ENCODE data around the gene ARPC3. TPM values are rescaled to one million over a fixed set of nuclear protein-coding genes. Genes with fewer than 3 reads are reported as not detected.
"Not testable (repeated sequence)": the region's sequence is repeated elsewhere in the genome, so short reads cannot be mapped to it uniquely, and the experiment has no call there.

The ARPC3 gene
- 100 to 1,000 TPM; 166 to 210 TPM for total RNA-seq

DNA sequence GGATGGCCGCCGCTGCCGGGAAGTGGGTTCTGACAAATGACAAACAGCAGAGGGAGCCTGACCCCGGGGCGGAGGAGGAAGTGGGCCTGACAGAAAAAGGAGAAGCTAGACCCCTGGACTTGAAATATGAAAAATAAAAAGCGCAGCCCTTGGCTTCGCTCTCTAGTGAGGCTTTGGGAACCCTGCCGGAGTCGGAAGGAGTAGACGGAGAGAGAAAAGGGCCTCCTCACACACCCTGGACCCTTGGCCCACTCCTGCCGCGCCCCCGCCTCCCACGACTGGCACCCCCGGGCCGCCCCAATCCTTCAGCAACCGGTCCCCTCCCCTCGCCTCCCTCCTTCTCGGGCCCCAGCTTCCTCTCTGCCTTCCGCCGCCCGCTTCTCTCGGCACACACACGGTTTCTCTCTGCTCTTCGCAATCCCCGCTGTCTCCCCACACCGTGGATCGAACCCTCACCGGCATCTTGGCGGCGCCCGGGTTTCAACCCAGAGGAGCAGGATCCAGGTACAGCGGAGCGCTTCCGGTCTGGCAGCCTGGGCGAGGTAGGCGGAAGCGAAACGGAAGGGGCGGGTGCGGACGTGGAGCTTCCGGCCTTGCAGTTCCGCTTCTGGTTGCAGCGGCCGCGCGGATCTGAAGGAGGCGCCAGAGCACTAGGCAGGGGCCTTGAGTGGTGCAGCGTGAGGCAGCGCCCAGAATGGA is at the start of gene ARPC3:
Gene ARPC3 (minus strand): TSS at position 539 of the 699 bp plus-strand sequence. CDS start 77 bp downstream, at position 462.
- DNase-seq (peak; percentile 95 to 97), ATAC-seq (replicated peaks in 1 of 2) (peak; percentile 99)
- Mint-ChIP-seq H3K27ac (peak within 1 kb of the TSS; percentile 100), H3K4me3 (peak within 1 kb of the TSS; percentile 99 to 100), H3K27me3 (ENCODE audit: low read depth) (no peaks in the 10 kb centered on the region), H3K4me1 (ENCODE audit: low read depth) (peaks cover 49% of the 10 kb centered on the region), H3K36me3 (ENCODE audit: insufficient read depth in 2 of 2) (peaks cover 13 to 24% of the 10 kb centered on the region in 2 donors), H3K9me3 (no peaks in the 10 kb centered on the region)

- H3K36me3 Mint-ChIP-seq (ENCODE audit: insufficient read depth in 2 of 2): peaks cover 14 to 20% of the 10 kb centered on the region in 2 donors
- peak overlapping the region; percentile 59 to 77 for H3K4me3 Mint-ChIP-seq
- ATAC-seq (replicated peaks in 1 of 2) (no peak), DNase-seq (no peak)
- H3K4me1 Mint-ChIP-seq (ENCODE audit: low read depth): peaks cover 31% of the 10 kb centered on the region
- peaks cover 0 to 1% of the 10 kb centered on the region in 2 donors for H3K9me3 Mint-ChIP-seq
- H3K27ac Mint-ChIP-seq: peak overlapping the region; percentile 95
- no peaks in the 10 kb centered on the region for H3K27me3 Mint-ChIP-seq (ENCODE audit: low read depth)
Observed at GRCh38 chr12:110498984-110499706, 49.0 kb upstream of the ARPC3 start.

DNA sequence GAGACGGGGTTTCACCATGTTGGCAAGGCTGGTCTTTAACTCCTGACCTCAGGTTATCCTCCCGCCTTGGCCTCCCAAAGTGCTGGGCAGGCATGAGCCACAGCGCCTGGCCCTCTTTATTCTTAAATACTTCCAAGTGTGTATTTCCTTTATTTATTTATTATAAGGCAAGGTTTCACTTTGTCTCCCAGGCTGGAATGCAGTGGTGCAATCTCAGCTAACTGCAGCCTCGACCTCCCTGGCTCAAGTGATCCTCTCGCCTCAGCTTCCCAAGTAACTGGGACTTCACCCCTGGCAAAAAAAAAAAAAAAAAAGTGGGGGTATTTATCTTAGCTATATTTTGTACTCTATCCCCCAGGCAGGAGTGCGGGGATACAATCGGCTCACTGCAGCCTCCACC is 25.3 kb upstream of the ARPC3 start:
- Mint-ChIP-seq H3K9me3 (no peaks in the 10 kb centered on the region), H3K4me1 (ENCODE audit: low read depth) (peaks cover 4% of the 10 kb centered on the region), H3K27ac (no peak overlapping the region), H3K4me3 (no peak overlapping the region), H3K36me3 (ENCODE audit: insufficient read depth in 2 of 2) (peaks cover 2 to 17% of the 10 kb centered on the region in 2 donors), H3K27me3 (ENCODE audit: low read depth) (no peaks in the 10 kb centered on the region)
- ATAC-seq (replicated peaks in 1 of 2) (no peak), DNase-seq (no peak)

DNA sequence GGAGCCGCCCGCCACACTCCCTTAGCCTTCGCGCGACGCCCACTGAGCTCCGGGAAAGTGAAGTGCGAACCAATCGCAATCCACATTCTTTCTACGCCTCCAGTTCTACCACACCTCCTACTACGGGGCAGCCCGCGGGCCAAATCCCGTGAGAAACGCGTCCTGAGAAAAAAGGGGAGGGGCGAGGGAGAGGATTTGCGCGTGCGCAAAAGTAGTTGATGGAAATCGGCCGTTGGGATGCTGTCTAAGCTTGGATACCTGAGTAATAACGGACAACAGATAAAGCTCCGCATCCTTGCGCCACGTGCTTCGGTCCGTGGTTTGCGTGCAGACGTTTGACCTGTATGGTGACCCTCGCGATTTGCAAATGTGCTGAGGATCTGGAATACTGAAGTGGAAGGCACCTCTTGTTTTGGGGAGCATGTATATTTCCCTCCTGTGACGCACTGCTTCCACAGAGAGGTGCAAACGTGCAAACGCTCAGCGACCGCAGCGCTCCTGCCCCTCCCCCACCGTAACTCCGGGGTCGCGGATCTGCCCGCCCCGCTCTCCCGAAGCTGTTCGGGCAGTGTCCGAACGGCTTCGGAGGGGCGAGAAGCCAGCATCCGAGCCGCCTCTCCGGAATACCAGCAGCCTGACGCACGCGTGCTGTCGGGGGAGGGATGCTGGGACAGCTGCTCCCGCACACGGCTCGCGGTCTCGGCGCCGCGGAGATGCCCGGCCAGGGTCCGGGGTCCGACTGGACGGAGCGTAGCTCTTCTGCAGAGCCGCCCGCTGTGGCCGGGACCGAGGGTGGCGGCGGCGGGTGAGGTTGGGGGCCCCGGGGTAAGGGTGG is 18.3 kb upstream of the ARPC3 start, which contains the start of the genes FAM216A and GPN3:
Gene FAM216A (plus strand): TSS at position 632 of the 835 bp plus-strand sequence. CDS start 31 bp downstream, at position 663.
Gene GPN3 (minus strand): TSS at position 44 of the 835 bp plus-strand sequence. CDS start 54 bp downstream, outside the sequence.
- peak; percentile 95 to 97 for DNase-seq
- Mint-ChIP-seq H3K27me3 (ENCODE audit: low read depth) (no peaks in the 10 kb centered on the region), H3K36me3 (ENCODE audit: insufficient read depth in 2 of 2) (peaks cover 9 to 11% of the 10 kb centered on the region in 2 donors), H3K9me3 (no peaks in the 10 kb centered on the region), H3K27ac (peak within 1 kb of the TSS; percentile 89), H3K4me1 (ENCODE audit: low read depth) (peaks cover 41% of the 10 kb centered on the region), H3K4me3 (peak within 1 kb of the TSS; percentile 89)
- ATAC-seq (replicated peaks in 1 of 2): peak; percentile 83 to 90

DNA sequence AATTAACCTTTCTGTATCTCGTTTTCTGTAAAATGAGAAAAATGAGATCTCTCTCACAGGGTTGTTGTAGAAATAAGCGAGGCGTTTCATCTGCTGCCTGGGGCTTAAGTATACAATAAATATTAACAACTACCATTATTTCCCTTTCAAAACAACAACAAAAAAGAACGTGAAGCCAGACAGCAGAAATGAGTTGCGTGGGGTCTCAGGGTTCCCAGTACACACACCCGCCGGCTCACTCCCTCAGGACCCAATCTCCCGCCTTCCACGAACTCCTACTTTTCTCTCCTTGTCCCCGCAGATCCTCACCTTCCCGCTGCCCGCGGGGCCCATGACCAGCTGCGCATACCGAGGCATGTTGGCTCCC is 17.7 kb upstream of the ARPC3 start:
- Mint-ChIP-seq H3K36me3 (ENCODE audit: insufficient read depth in 2 of 2) (peaks cover 9 to 16% of the 10 kb centered on the region in 2 donors), H3K27me3 (ENCODE audit: low read depth) (no peaks in the 10 kb centered on the region), H3K4me3 (peak overlapping the region; percentile 89), H3K9me3 (no peaks in the 10 kb centered on the region), H3K4me1 (ENCODE audit: low read depth) (peaks cover 41% of the 10 kb centered on the region), H3K27ac (peak overlapping the region; percentile 89)
- DNase-seq (no peak), ATAC-seq (replicated peaks in 1 of 2) (no peak)

DNA sequence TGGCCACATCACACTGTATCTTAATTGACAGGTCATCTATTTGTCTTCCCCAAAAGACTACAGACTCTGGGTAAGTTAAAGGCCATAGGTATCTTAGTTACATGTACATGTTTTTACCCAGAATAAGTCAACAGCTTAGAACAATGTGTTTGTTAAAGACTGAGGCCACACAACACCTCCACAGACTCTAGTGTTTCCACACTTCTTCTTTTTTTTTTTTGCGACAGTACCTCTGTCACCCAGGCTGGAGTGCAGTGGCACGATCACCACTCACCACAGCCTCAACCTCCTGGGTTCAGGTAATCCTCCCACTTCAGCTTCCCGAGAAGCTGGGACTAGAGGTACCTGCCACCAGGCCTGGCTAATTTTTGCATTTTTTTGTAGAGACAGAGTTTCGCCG is 16.7 kb upstream of the ARPC3 start:
- peaks cover 48% of the 10 kb centered on the region for H3K4me1 Mint-ChIP-seq (ENCODE audit: low read depth)
- H3K27me3 Mint-ChIP-seq (ENCODE audit: low read depth): no peaks in the 10 kb centered on the region
- H3K36me3 Mint-ChIP-seq (ENCODE audit: insufficient read depth in 2 of 2): peaks cover 9 to 18% of the 10 kb centered on the region in 2 donors
- ATAC-seq (replicated peaks in 1 of 2): no peak
- no peak overlapping the region for H3K27ac Mint-ChIP-seq
- no peaks in the 10 kb centered on the region for H3K9me3 Mint-ChIP-seq
- DNase-seq: no peak
- peak overlapping the region; percentile 89 for H3K4me3 Mint-ChIP-seq

DNA sequence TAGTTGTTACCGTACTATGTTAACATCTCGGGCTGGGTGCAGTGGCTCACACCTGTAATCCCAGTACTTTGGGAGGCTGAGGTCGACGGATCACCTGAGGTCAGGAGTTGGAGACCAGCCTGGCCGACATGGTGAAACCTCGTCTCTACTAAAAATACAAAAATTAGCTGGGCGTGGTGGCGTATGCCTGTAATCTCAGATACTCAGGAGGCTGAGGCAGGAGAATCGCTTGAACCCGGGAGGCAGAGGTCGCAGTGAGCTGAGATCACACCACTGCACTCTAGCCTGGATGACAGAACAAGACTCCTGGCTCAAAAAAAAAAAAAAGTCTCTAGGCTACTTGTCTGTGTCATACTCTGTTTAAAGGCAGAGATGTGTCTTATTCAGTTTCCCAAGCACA is 15.6 kb upstream of the ARPC3 start:
- not testable (repeated sequence) for H3K4me3 Mint-ChIP-seq; DNase-seq; H3K27me3 Mint-ChIP-seq (ENCODE audit: low read depth); H3K27ac Mint-ChIP-seq; ATAC-seq (replicated peaks in 1 of 2); H3K9me3 Mint-ChIP-seq
- Mint-ChIP-seq H3K4me1 (ENCODE audit: low read depth) (peaks cover 47% of the 10 kb centered on the region), H3K36me3 (ENCODE audit: insufficient read depth in 2 of 2) (peaks cover 11 to 18% of the 10 kb centered on the region in 2 donors)

- Mint-ChIP-seq H3K9me3 (no peaks in the 10 kb centered on the region), H3K4me3 (no peak overlapping the region), H3K4me1 (ENCODE audit: low read depth) (peaks cover 40% of the 10 kb centered on the region), H3K27ac (no peak overlapping the region), H3K27me3 (ENCODE audit: low read depth) (no peaks in the 10 kb centered on the region), H3K36me3 (ENCODE audit: insufficient read depth in 2 of 2) (peaks cover 11 to 16% of the 10 kb centered on the region in 2 donors)
- DNase-seq: no peak
- ATAC-seq (replicated peaks in 1 of 2): no peak
Observed at GRCh38 chr12:110465024-110465423, 14.9 kb upstream of the ARPC3 start.

DNA sequence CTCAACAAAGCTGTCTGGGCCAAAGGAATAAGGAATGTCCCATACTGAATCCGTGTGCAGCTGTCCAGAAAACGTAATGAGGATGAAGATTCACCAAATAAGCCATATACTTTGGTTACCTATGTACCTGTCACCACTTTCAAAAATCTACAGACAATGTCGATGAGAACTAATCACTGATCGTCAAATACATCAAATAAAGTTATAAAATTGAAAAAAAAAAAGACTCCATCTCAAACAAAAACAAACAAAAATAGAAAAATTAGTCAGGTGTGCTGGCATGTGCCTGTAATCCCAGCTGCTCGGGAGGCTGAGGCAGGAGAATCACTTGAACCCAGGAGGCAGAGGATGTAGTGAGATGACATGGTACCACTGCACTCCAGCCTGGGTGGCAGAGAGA is 11.1 kb upstream of the ARPC3 start:
- peaks cover 6 to 27% of the 10 kb centered on the region in 2 donors for H3K36me3 Mint-ChIP-seq (ENCODE audit: insufficient read depth in 2 of 2)
- H3K9me3 Mint-ChIP-seq; H3K27me3 Mint-ChIP-seq (ENCODE audit: low read depth); DNase-seq; ATAC-seq (replicated peaks in 1 of 2); H3K4me3 Mint-ChIP-seq; H3K27ac Mint-ChIP-seq: not testable (repeated sequence)
- peaks cover 13% of the 10 kb centered on the region for H3K4me1 Mint-ChIP-seq (ENCODE audit: low read depth)

DNA sequence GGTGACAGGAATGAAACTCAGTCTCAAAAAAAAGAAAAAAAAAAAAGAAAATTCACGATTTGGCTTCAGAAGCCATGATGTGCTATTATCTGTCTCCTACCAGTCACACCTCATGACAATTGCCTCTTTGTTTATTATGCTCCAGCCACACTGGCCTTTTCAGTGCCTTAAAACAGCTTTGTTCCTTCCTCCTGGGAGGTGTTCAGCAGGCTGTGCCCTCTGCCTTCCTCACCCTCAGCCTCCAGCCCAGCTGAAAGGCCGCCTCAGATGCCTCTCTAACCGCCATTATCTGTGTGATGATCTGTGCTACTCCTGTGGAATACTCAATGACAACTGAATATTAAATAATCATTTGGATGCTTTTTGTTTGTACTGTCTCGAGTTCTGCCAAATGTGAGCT is 8.6 kb upstream of the ARPC3 start:
- H3K36me3 Mint-ChIP-seq (ENCODE audit: insufficient read depth in 2 of 2): peaks cover 4 to 25% of the 10 kb centered on the region in 2 donors
- no peak overlapping the region for H3K27ac Mint-ChIP-seq
- no peak for DNase-seq
- no peaks in the 10 kb centered on the region for H3K9me3 Mint-ChIP-seq
- H3K4me1 Mint-ChIP-seq (ENCODE audit: low read depth): peaks cover 7% of the 10 kb centered on the region
- no peak overlapping the region for H3K4me3 Mint-ChIP-seq
- H3K27me3 Mint-ChIP-seq (ENCODE audit: low read depth): no peaks in the 10 kb centered on the region
- no peak for ATAC-seq (replicated peaks in 1 of 2)

DNA sequence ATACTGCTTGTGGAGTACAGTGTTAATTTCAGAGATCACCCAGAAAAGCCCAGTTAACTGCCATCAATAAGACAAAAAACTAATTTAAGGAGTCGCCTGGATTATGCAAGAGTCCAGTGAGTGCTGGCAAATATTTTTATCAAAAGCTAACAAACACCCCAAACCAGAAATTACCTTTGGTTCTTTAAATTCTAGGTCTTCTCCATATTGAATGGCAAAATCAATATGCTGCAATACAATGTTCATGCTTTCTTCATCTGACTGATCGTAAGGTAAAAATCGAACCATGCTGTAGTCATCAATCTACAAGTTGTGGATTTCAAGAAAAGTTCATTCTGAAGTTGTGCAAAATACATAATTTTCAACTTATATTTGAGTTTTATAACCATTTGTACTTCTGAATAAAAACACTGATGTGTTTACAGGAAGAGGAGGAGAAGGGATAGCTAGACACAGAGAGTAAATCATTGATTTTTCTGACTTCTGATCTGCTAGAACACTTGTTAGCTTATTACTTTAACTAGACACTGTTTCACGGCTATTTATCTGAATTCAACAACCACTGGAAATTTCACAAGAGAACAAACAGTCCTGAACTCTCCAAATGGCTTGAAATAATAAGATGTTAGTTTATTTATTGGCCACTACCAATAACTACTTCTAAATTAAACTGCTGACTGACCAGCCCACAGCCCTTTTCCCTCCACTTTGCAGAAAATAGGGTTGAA is 3.6 kb upstream of the ARPC3 start:
- Mint-ChIP-seq H3K4me3 (no peak overlapping the region), H3K9me3 (no peaks in the 10 kb centered on the region), H3K36me3 (ENCODE audit: insufficient read depth in 2 of 2) (peaks cover 12 to 18% of the 10 kb centered on the region in 2 donors), H3K27ac (peak overlapping the region; percentile 24), H3K4me1 (ENCODE audit: low read depth) (peaks cover 23% of the 10 kb centered on the region), H3K27me3 (ENCODE audit: low read depth) (no peaks in the 10 kb centered on the region)
- DNase-seq: no peak
- no peak for ATAC-seq (replicated peaks in 1 of 2)

- Mint-ChIP-seq H3K4me3 (peak overlapping the region in 1 of 2 donors; percentile 99), H3K27ac (peak overlapping the region; percentile 100), H3K9me3 (no peaks in the 10 kb centered on the region), H3K4me1 (ENCODE audit: low read depth) (peaks cover 41% of the 10 kb centered on the region), H3K36me3 (ENCODE audit: insufficient read depth in 2 of 2) (peaks cover 12 to 20% of the 10 kb centered on the region in 2 donors), H3K27me3 (ENCODE audit: low read depth) (no peaks in the 10 kb centered on the region)
- ATAC-seq (replicated peaks in 1 of 2) (no peak), DNase-seq (no peak)
Observed at GRCh38 chr12:110451263-110451662, 1.1 kb upstream of the ARPC3 start.

All from activated T-cell treated with anti-CD3 and anti-CD28 coated beads, Interleukin-2, amount 50 U/mL, for 72 hours (primary cell).